Breast epithelium (tissue), 4 donors: ENCODE measurements around the gene ZFHX3. TPM values are rescaled to one million over a fixed set of nuclear protein-coding genes. Genes with fewer than 3 reads are reported as not detected.

Source experiments
- DNase-seq, 2 donors: peaks; one replicate each; pipeline ENCODE4 v3.0.0-alpha.2; 2019; ENCODE audit warnings: low spot score in 2 of 2
- H3K27ac ChIP-seq, 2 donors: fragments of 200-600 bp; sonication (generic) in 1 of 2; one replicate each; pipeline ENCODE4 v1.5.1; 2016 to 2019; ENCODE audit warnings: mild to moderate bottlenecking in 1 of 2
- H3K27me3 ChIP-seq, 2 donors: fragments of 200-600 bp; sonication (generic) in 1 of 2; one replicate each; pipeline versions ENCODE4 v1.5.1 to v1.6.0; 2017 to 2019; ENCODE audit warnings: control low read depth in 1 of 2, mild to moderate bottlenecking in 1 of 2
- H3K36me3 ChIP-seq: fragments of 200-600 bp; one replicate; pipeline ENCODE4 v1.5.1; 2019
- H3K4me1 ChIP-seq, 2 donors: fragments of 200-600 bp; sonication (generic); one replicate each; pipeline ENCODE4 v1.5.1; 2016 to 2019; ENCODE audit warnings: control low read depth in 1 of 2
- H3K4me3 ChIP-seq, 3 donors: fragments of 200-600 bp; sonication (generic); 1 replicate in 2 of 3; 2 replicates in 1 of 3; pipeline ENCODE4 v1.5.1; 2016 to 2019; ENCODE audit warnings: mild to moderate bottlenecking in 3 of 3, moderate library complexity in 2 of 3
- H3K9me3 ChIP-seq, 2 donors: fragments of 200-600 bp; sonication (generic) in 1 of 2; one replicate each; pipeline ENCODE4 v1.5.1; 2016 to 2019; ENCODE audit warnings: control low read depth in 1 of 2
- CTCF ChIP-seq, 3 donors: fragments of 450-650 bp; IDR thresholded peaks; one replicate each; pipeline ENCODE4 v1.5.1; 2016 to 2017; ENCODE audit warnings: antibody characterized with exemption in 3 of 3, mild to moderate bottlenecking in 3 of 3, moderate library complexity in 3 of 3
- POLR2A ChIP-seq: fragments of 450-650 bp; IDR thresholded peaks from one replicate; pipeline ENCODE4 v1.6.1; 2016; ENCODE audit warnings: antibody characterized with exemption, mild to moderate bottlenecking, moderate library complexity
- POLR2AphosphoS5 ChIP-seq, 3 donors: sonication (generic); formaldehyde crosslinking; IDR thresholded peaks; one replicate each; pipeline ENCODE4 v1.6.1; 2017; ENCODE audit warnings: antibody characterized with exemption in 3 of 3
- intact Hi-C: fragments of 100-400 bp; cut with DNase I; formaldehyde crosslinking; loops from one replicate; pipeline ENCODE4 v1.15.1; 2023; ENCODE audit warnings: low total_unique reads
- total RNA-seq, 3 donors: library from RNA; depleted of rRNA; stranded (reverse); fragments of >200 nt; gene quantifications; one replicate each; pipeline ENCODE4 v1.1.0, GENCODE V29; 2016

ZFHX3 gene
- total RNA-seq, 3 donors from 2014 or later = 10.8 to 36.0 (median 11.8) TPM

DNA sequence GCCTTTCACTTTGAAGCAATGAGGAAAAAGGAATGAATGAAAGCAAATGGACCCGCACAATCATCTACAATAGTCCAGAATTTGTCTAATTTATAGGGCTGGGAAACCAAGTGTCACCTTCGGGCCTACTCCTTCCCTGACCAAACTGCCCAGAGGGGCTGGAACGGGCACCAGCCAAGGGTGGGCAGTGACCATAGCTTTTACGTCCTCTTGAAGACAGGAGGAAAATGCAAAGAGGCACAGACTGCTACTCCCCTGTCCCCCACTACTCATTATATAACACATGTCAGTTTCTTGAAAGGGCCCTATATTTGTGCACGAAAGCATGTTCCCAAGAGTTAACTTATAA, 122.3 kb downstream of the ZFHX3 start:
- no peak overlapping the region for H3K27ac ChIP-seq
- H3K27me3 ChIP-seq = no peaks in the 10 kb centered on the region
- intact Hi-C loops = loop anchor here (5.0 kb wide), 1 partner anchor 953 kb away; no protein-coding TSS in a partner anchor
- DNase-seq = no peak
- no peak overlapping the region for H3K4me3 ChIP-seq
- peaks cover 0 to 4% of the 10 kb centered on the region in 2 donors for H3K4me1 ChIP-seq
- no peaks in the 10 kb centered on the region for H3K9me3 ChIP-seq
- no peaks in the 10 kb centered on the region for H3K36me3 ChIP-seq
- TF ChIP-seq POLR2A (no peak), CTCF (IDR thresholded peaks at IDR 0.05) (no peak), POLR2AphosphoS5 (IDR thresholded peaks at IDR 0.05) (no peak)

GRCh38 chr16:72924927-72925630, 122.8 kb downstream of the ZFHX3 start:
- Histone ChIP-seq H3K27ac (no peak overlapping the region), H3K9me3 (no peaks in the 10 kb centered on the region), H3K4me3 (no peak overlapping the region), H3K36me3 (no peaks in the 10 kb centered on the region), H3K4me1 (peaks cover 0 to 4% of the 10 kb centered on the region in 2 donors), H3K27me3 (no peaks in the 10 kb centered on the region)
- DNase-seq = peak; percentile 63 to 82
- intact Hi-C loops = loop anchor here (5.0 kb wide), 1 partner anchor 953 kb away; no protein-coding TSS in a partner anchor
- TF ChIP-seq CTCF (IDR thresholded peaks at IDR 0.05) = no peak
- no peak for TF ChIP-seq POLR2A
- peak in 1 of 3 donors; percentile 26 for TF ChIP-seq POLR2AphosphoS5 (IDR thresholded peaks at IDR 0.05)

DNA sequence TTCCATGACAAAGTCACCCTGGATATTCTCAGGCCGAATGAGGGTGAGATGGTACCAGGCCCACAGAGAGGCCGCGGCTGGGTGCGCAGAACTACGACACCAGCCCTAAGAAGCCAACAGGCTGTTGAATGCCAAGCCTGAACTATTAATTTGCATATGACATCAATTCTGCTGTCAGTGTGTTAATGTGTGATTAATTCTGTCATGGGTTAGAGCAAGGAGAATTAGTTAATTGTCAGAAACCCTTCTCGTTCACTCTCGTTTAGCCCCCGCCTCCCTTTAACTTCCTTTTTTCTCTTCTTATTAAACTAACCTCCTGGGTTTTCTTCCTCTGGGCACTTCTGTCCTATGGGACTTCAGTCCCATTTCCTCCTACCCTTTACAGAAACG, 123.4 kb downstream of the ZFHX3 start:
- intact Hi-C loops = no loop called here
- H3K4me1 ChIP-seq = peaks cover 0 to 4% of the 10 kb centered on the region in 2 donors
- H3K27ac ChIP-seq = no peak overlapping the region

DNA sequence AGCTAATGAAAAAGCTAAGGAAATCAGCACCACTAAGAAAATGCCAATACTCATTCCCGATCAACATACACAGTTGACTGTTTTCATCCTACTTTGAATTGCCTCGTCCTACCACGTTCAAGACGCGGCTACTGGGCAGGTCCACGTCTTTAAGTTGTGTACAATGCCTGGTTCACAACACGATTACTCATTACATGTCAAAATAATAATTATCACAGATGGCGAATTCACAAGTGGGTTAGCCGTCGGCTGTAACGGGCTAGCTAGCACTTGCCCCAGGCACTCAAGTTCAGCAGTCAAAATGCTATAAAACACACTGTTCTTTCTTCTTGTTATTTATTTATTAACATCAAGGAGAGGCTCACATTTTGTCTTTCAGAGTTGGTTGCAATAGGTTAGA, 124.2 kb downstream of the ZFHX3 start:
- Histone ChIP-seq H3K27me3 (no peaks in the 10 kb centered on the region), H3K4me3 (no peak overlapping the region), H3K27ac (no peak overlapping the region), H3K36me3 (no peaks in the 10 kb centered on the region), H3K4me1 (peaks cover 0 to 4% of the 10 kb centered on the region in 2 donors), H3K9me3 (no peaks in the 10 kb centered on the region)
- intact Hi-C loops = no loop called here
- TF ChIP-seq CTCF (IDR thresholded peaks at IDR 0.05) (no peak), POLR2AphosphoS5 (IDR thresholded peaks at IDR 0.05) (no peak), POLR2A (no peak)
- DNase-seq = no peak

More for the DNA sequence above, 123.4 kb downstream of the ZFHX3 start:
- H3K4me3 ChIP-seq = no peak overlapping the region
- no peaks in the 10 kb centered on the region for H3K9me3 ChIP-seq
- no peaks in the 10 kb centered on the region for H3K27me3 ChIP-seq
- H3K36me3 ChIP-seq = no peaks in the 10 kb centered on the region
- no peak for DNase-seq
- TF ChIP-seq CTCF (IDR thresholded peaks at IDR 0.05) = no peak
- no peak for TF ChIP-seq POLR2A
- no peak for TF ChIP-seq POLR2AphosphoS5 (IDR thresholded peaks at IDR 0.05)

- TF ChIP-seq CTCF (IDR thresholded peaks at IDR 0.05) = no peak
- no peak for TF ChIP-seq POLR2AphosphoS5 (IDR thresholded peaks at IDR 0.05)
- no peak for TF ChIP-seq POLR2A
- no peak for DNase-seq
- H3K9me3 ChIP-seq = no peaks in the 10 kb centered on the region
- intact Hi-C loops = no loop called here
- no peaks in the 10 kb centered on the region for H3K36me3 ChIP-seq
- H3K27ac ChIP-seq = no peak overlapping the region
- H3K27me3 ChIP-seq = no peaks in the 10 kb centered on the region
- peaks cover 0 to 4% of the 10 kb centered on the region in 2 donors for H3K4me1 ChIP-seq
- H3K4me3 ChIP-seq = no peak overlapping the region
Observed at GRCh38 chr16:72922714-72923113, 125.2 kb downstream of the ZFHX3 start.
